Stimulated activated CD8-positive, alpha-beta memory T cell treated with anti-CD3 and anti-CD28 coated beads, Interleukin-12 subunit alpha, Interleukin-12 subunit beta, amount 100 ng/mL, for 24 hours (primary cell): ENCODE data around the gene VSTM2B.
"Not testable (repeated sequence)": the region's sequence is repeated elsewhere in the genome, so short reads cannot be mapped to it uniquely, and the experiment has no call there.

ENCODE experiments used
- DNase-seq: peaks from one replicate; pipeline ENCODE4 v3.0.0-alpha.2; 2020; ENCODE audit errors: extremely low read depth

VSTM2B gene

DNA sequence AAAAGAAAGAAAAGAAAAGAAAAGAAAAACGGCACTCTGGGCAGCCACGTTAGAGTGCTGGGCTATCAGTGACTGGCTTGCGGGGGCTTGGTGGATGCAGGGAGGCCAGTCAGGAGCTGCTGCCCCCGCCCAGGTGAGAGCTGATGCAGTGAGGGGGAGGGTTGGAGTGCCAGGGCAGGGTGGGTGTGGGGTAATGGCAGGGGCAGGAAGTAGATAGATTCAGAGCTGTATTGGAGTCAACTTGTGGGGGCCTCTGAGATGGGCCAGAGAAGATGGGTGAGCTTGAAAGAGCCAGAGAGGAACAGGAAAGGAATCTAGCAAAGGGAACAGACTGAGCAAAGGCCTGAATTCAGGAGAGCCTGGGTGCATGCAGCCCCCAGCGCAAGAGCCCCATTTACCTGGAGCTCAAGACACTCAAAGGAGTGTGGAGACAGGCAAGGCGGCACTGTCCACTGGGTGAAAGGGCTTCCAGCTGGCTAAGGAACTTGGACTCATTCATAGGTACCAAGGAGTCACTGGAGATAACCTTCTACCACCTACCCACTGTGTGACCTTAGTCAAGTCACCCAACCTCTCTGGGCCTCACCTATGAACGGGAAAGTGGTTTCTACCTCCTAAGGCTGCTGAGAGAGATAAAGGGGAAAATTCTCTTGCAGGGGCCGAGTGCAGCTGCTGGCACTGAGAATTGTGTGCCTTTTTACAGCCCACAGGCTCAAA is 20.2 kb downstream of the VSTM2B start:
- no peak for DNase-seq

DNA sequence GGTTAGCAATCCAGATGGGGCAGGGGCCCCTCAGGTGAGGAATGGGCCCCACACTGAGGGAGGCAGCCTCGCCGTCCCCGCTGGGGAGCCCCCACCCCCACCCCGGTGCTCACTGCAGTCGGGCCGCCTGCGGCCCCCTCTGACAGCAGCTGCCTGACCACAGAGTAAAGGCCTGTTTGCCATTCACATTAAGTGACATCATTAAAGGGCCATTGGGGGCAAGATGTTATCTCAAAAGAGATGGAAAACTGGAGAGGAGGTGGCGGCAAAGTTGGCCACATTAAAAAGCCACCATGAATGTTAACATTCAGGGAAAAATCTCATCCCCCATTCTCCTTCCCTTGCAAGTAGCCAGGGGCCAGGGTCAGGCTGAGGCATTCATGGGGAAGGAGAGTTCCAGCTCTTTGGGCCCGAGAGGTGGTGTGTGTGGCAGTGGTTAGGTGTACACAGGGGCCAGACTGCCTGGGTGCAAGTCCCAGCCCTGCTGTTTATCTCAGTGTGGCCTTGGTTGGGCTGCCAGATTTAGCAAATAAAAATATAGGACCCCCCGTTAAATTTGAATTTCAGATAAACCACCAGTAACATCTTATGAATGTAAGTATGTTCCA is 20.9 kb downstream of the VSTM2B start:
- no peak for DNase-seq

DNA sequence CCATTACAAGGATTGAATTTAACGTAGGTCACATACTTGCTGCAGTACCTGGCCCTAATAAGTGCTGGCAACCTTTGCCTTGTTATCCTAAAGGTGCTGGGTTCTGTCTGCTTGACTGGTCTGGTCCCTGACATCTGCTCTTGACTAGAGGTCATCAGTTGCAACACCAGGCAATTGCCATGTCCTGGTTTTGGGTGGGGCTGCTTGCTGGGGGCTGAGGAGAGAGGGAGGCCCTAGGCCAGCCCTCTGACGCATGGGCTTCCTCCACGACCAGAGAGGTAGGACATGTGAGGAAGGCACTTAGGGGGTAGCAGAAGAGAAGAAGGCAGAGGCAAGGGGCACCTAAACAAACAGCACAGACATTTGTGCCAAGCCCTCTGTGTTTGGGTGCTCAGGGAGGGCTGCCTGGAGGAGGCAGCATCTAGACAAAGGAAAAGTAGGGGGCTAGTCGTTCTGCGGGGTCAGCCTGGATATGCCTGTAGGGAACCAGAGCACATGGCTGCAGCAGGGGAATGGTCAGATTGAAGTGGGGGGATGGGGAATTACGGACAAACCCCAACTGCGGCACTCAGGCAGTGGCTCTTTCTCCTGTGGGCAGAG is 21.7 kb downstream of the VSTM2B start:
- DNase-seq: no peak

GRCh38 chr19:29547981-29548380 is 22.2 kb downstream of the VSTM2B start:
- no peak for DNase-seq

GRCh38 chr19:29548483-29549085 is 22.8 kb downstream of the VSTM2B start:
- DNase-seq: no peak

DNA sequence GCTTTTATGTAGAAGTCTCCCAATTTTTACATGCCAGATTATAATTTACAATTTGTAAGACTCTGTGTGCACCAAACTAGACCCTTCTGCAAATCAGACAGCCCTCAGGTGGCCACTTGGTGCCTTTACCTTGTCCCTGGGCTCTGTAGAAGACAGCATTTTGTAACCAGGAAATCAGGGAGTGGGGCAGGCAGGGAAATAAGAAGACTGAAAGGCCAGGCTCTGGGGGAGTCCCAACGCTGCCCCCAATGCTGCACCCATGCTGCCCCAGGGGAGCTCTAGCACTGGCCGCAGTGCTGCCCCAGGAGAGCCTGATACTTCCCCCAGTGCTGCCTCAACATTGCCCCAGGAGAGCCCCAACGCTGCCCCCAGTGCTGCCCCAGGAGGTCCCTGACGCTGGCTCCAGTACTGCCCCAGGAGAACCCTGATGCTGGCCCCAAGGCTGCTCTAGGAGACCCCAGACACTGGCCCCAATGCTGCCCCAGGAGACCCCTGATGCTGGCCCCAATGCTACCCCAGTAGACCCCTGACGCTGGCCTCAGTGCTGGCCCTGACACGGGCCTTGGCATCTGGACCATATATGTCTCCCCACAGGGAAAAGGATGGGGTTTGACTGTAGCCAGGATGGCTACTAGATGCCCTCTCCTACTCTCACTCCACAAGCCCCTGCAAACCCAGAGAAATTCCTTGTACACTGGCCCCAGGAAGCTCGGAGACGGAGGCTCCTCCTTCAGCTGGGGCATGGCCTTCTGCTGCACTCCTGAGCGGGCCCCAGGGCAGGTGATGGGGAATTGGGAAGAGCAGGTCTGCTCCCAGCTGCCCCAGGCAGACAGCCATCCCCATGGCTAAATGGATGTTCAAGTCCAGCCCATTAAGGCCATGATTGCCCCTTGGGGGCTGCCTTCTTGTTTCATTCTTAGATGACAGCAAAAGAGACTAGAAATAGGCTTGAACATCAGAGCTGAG is 23.6 kb downstream of the VSTM2B start:
- no peak for DNase-seq

DNA sequence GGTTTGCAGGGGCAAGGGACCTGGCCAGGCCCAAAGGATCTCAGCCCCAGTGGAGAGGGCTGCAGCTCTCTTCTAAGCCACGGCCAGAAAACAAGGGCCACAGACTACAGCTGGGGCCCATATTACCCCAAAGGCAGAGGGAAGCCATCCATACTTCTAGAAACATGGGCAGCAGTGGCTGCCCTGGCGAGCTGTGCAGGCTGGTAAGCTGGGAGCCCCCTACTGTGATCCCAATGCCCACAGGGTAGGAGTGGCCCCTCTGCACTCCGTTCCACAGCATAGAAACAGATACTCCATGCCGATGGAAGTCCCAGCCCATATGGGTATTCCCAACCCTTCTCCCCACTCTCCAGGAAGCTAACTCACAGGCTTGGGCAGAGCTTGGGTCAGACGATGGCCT is 25.1 kb downstream of the VSTM2B start:
- no peak for DNase-seq

DNA sequence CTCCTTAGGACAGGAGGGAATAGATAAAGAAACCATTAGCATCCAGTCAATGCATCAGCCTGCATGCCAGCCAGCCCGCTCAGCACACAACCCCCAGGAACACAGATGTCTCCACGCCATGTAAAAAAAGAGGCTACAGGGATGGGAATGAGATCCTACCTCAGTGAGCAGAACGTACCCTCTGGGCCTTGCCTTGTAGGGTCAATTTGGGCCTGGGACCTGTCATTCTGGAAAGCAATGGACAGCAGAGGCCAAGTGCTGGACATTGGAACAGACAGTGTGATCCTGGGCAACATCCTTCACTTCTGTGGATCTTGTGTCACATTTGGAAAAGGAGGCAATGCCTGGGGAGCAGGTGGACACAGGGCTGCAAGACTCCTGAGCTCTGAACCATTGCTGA is 26.0 kb downstream of the VSTM2B start:
- DNase-seq: no peak

GRCh38 chr19:29552454-29553280 is 26.9 kb downstream of the VSTM2B start:
- DNase-seq: no peak

DNA sequence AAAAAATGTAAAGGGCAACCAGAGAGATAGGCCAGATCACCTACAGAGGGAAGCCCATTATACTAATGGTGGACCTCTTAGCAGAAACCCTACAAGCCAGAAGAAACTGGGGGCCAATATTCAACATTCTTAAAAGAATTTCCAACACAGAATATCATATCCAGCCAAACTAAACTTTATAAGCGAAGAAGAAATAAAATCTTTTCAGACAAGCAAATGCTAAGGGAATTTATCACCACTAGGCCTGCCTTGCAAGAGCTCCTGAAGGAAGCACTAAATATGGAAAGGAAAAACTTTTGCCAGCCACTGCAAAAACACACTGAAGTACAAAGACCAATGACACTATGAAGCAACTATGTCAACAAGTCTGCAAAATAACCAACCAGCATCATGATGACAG is 28.4 kb downstream of the VSTM2B start:
- no peak for DNase-seq

DNA sequence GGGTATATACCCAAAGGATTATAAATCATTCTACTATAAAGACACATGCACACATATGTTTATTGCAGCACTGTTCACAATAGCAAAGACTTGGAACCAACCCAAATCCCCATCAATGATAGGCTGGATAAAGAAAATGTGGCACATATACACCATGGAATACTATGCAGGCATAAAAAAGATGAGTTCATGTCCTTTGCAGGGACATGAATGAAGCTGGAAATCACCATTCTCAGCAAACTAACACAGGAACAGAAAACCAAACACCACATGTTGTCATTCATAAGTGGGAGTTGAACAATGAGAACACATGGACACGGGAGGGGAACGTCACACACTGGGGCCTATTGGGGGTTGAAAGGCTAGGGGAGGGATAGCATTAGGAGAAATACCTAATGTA is 33.3 kb downstream of the VSTM2B start:
- DNase-seq: not testable (repeated sequence)

GRCh38 chr19:29559743-29560142 is 33.9 kb downstream of the VSTM2B start:
- no peak for DNase-seq

DNA sequence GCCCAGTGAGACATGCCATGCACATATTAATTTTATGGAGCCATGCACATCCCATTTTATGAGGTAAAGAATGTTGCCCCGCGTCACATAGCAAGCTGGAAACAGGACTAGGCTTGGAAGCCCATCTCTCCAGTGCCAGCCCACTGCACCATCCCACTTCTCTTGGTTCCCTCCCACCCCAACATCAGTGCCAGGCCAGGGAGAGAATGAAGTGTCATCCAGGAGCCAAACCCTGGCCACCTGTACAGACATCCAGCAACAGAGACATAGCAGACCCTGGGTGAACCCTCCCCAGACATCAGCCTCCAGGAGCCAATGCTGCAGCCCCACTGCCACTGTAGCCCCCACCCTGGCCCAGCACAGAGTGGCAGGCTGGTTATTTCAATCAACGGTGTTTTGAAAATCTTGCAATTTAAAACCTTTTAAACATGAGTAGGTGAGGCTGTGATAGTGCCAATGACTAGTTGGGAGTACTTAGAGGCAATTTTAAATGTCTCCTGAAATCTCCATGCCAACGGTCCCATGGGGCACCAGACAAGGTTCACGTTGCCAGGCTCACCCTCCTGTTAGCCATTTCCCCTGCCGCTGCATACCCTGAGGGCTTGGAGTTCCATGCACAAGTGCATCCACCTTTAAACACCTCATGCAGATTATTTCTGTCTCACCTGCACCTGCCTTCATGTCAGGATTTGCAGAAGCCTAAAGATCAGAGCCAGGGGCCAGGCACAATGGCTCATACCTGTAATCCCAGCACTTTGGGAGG is 34.7 kb downstream of the VSTM2B start:
- DNase-seq: no peak

GRCh38 chr19:29561601-29562000 is 35.8 kb downstream of the VSTM2B start:
- DNase-seq: no peak

GRCh38 chr19:29562299-29563297 is 36.8 kb downstream of the VSTM2B start:
- DNase-seq: no peak

DNA sequence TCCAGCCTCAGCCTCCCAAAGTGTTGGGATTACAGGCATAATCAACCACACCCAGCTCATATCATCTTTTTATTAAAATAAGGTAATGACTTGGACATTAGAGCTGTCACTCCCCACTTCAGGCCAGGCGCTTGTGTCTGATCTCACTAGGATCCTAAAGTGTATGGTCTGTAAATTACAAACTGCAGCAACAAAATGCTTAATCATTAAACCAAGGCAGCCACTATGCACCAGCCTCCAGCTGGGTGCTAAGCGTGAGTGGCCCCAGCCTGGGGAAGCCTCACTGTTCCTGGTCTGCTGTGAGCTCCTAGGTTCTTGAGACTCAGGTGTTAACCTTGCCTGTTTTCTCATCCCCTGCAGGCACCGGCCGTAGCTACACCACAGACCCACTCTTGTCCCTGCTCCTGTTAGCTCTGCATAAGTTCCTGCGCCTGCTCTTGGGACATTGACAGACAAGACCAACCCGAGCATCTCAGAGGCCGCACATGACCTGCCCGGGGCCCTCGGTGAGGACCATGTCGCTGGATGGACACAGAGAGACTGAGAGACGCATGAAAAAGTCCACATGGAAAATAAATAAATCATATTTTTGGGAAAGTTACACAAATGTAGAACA is 37.8 kb downstream of the VSTM2B start:
- DNase-seq: no peak

DNA sequence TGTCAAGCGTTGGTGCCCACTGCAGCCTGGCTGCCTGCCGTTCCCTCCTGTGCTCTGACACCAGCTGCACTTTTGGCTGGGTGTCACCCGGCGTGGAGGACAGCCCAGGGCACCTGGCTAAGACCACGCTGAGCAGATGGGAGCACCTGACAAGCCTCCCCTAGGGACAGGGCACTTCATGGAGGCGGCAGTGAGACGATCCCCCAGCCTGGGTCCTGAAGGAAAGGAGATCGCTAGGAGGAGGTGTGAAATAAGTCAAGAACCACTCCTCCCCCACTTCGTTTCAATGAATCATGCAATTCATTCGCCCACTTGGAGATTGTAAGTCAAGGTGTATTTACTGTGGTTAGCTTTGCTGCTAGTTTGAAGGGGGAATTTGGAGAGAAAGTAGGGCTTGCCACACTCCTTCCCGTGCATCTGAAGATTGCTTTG is 38.8 kb downstream of the VSTM2B start:
- DNase-seq: no peak

DNA sequence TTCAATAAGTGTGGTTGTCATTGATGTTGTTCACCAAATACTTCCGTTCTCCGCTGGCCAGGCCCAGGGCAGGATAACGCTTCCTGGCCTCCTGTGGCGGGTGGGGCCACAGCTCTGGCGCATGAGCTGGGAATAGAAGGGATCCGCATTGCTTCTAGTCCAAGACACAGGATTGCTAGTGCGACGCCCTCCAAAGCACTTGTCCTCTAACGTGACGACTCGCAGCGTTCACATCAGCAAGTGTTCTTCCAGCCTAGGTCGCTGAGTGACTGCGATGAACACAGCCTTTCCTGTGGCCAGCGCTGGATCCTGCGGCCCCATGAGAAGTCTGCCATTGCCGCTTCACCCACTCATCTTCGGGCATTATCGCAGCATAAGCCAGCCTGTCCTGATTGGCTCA is 39.4 kb downstream of the VSTM2B start:
- DNase-seq: no peak
